H1 (cell line): Measurements from ENCODE around the gene TSHZ2.

Source experiments
- SAP30 ChIP-seq: fragments of 300-600 bp; sonication (generic); IDR thresholded peaks from 2 replicates; pipeline ENCODE4 v1.7.1; 2012; ENCODE audit warnings: low read length, moderate library complexity, mild to moderate bottlenecking, inconsistent platforms; ENCODE audit not compliant: insufficient read depth, insufficient replicate concordance
- TF ChIP-seq, protein P1 (sequence below), 3 experiments: IDR thresholded peaks; 1 replicate in 2 of 3; 2 replicates in 1 of 3; pipeline versions ENCODE4 v1.5.1 to v1.6.1; 2011; ENCODE audit warnings: low read length in 3 of 3, mild to moderate bottlenecking in 3 of 3, inconsistent platforms in 2 of 3, low read depth in 1 of 3, moderate library complexity in 1 of 3; ENCODE audit not compliant: insufficient read depth in 1 of 3; ENCODE audit errors: control extremely low read depth in 1 of 3

DNA sequence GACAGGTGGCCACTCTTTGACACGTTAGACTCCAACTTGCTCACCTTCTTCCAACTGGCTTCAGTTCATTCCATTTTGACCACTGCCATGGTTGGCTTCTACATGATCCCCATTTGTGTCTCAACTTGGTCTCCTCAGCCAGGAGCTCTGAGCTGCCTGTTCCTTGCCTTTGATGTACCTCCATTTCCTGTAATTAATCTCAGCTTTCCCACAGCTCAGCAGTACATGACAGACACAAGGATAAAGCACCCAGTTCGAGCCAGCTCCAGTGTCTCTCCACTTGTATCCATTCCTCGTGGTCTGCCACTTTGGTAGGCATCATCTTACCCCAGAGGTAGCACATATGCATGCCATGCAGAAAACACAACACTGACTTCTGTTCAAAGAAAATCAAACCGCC, 161.0 kb downstream of the TSHZ2 start:
- TF ChIP-seq SAP30: no peak
- TF ChIP-seq, protein P1, sequence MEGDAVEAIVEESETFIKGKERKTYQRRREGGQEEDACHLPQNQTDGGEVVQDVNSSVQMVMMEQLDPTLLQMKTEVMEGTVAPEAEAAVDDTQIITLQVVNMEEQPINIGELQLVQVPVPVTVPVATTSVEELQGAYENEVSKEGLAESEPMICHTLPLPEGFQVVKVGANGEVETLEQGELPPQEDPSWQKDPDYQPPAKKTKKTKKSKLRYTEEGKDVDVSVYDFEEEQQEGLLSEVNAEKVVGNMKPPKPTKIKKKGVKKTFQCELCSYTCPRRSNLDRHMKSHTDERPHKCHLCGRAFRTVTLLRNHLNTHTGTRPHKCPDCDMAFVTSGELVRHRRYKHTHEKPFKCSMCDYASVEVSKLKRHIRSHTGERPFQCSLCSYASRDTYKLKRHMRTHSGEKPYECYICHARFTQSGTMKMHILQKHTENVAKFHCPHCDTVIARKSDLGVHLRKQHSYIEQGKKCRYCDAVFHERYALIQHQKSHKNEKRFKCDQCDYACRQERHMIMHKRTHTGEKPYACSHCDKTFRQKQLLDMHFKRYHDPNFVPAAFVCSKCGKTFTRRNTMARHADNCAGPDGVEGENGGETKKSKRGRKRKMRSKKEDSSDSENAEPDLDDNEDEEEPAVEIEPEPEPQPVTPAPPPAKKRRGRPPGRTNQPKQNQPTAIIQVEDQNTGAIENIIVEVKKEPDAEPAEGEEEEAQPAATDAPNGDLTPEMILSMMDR (IDR thresholded peaks at IDR 0.05; ENCODE audit: control extremely low read depth in 1 of 3, insufficient read depth in 1 of 3, low read depth in 1 of 3, low read length in 3 of 3): no peak
